Measurements from ENCODE around the gene MPND. TPM values are rescaled to one million over a fixed set of nuclear protein-coding genes. Genes with fewer than 3 reads are reported as not detected.

Gene MPND
- total and polyA plus RNA-seq, 2 of the 13 experiments (the other 11 are each of a cell fraction or from before 2014, with no cell fraction given) = 10.8 to 15.8 TPM

- DNase-seq (ENCODE audit: low spot score) (no peak), FAIRE-seq (no peak), ATAC-seq (no peak)
- no peak overlapping the region for H3K4me3 ChIP-seq (replicated peaks in 1 of 3; ENCODE audit: insufficient read depth in 1 of 3, low read depth in 2 of 3, low read length in 3 of 3)
- H3K4me1 ChIP-seq (ENCODE audit: insufficient read depth, low read length) = no peaks in the 10 kb centered on the region
- no peak overlapping the region for H3K9ac ChIP-seq (ENCODE audit: insufficient read depth, low read depth, low read length)
- ChIA-PET CTCF (ENCODE audit: low intra/inter-chr PET ratio, low total read pairs) (no interaction called here), POLR2A (no interaction called here)
- no peaks in the 10 kb centered on the region for H3K27me3 ChIP-seq (ENCODE audit: control insufficient read depth in 1 of 2, insufficient read depth in 2 of 2, low read length in 2 of 2)
- in situ Hi-C loops (cut with HindIII; ENCODE audit: extremely low pct_ligation_motif_present, low pct_unique_long_range_greater_than_20kb) (no loop called here), intact Hi-C loops (cut with micrococcal nuclease; ENCODE audit: unreplicated experiment) (no loop called here)
- no peak overlapping the region for H3K4me2 ChIP-seq (ENCODE audit: low read depth, low read length)
- H3K79me2 ChIP-seq (ENCODE audit: insufficient read depth, low read length) = no peaks in the 10 kb centered on the region
- no TSS peak for BruUV-seq (replicated peaks)
- no peaks in the 10 kb centered on the region for H3K36me3 ChIP-seq (replicated peaks in 1 of 2; ENCODE audit: control insufficient read depth in 1 of 2, insufficient read depth in 2 of 2, low read length in 2 of 2)
- H3K27ac ChIP-seq (ENCODE audit: extremely low read length, insufficient read depth, low read length) = no peak overlapping the region
- no peaks in the 10 kb centered on the region for H4K20me1 ChIP-seq (ENCODE audit: insufficient read depth, low read length)
- H3K9me3 ChIP-seq (ENCODE audit: low read length) = no peaks in the 10 kb centered on the region
- H2AFZ ChIP-seq (ENCODE audit: low read length) = no peak overlapping the region
- WGBS (ENCODE audit: low lambda C conversion rate) = 97% methylated on average over 11 of the region's 12 CpGs
- TF ChIP-seq, protein P1, sequence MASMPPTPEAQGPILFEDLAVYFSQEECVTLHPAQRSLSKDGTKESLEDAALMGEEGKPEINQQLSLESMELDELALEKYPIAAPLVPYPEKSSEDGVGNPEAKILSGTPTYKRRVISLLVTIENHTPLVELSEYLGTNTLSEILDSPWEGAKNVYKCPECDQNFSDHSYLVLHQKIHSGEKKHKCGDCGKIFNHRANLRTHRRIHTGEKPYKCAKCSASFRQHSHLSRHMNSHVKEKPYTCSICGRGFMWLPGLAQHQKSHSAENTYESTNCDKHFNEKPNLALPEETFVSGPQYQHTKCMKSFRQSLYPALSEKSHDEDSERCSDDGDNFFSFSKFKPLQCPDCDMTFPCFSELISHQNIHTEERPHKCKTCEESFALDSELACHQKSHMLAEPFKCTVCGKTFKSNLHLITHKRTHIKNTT (CRISPR knock-in tag; IDR thresholded peaks at IDR 0.05) = no peak
- no peak for TF ChIP-seq ZNF652 (CRISPR knock-in tag; IDR thresholded peaks at IDR 0.05; ENCODE audit: borderline replicate concordance, low read depth)
- no peak for TF ChIP-seq GTF2F1 (IDR thresholded peaks at IDR 0.05; ENCODE audit: low read length)
- no peak for TF ChIP-seq IRF2 (CRISPR knock-in tag; IDR thresholded peaks at IDR 0.05)
- TF ChIP-seq ZNF484 (CRISPR knock-in tag; IDR thresholded peaks at IDR 0.05; ENCODE audit: borderline replicate concordance, low read depth) = no peak
- TF ChIP-seq, protein P2, sequence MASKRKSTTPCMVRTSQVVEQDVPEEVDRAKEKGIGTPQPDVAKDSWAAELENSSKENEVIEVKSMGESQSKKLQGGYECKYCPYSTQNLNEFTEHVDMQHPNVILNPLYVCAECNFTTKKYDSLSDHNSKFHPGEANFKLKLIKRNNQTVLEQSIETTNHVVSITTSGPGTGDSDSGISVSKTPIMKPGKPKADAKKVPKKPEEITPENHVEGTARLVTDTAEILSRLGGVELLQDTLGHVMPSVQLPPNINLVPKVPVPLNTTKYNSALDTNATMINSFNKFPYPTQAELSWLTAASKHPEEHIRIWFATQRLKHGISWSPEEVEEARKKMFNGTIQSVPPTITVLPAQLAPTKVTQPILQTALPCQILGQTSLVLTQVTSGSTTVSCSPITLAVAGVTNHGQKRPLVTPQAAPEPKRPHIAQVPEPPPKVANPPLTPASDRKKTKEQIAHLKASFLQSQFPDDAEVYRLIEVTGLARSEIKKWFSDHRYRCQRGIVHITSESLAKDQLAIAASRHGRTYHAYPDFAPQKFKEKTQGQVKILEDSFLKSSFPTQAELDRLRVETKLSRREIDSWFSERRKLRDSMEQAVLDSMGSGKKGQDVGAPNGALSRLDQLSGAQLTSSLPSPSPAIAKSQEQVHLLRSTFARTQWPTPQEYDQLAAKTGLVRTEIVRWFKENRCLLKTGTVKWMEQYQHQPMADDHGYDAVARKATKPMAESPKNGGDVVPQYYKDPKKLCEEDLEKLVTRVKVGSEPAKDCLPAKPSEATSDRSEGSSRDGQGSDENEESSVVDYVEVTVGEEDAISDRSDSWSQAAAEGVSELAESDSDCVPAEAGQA (IDR thresholded peaks at IDR 0.05; ENCODE audit: low read depth) = no peak
- TF ChIP-seq, protein P2 (CRISPR knock-in tag; IDR thresholded peaks at IDR 0.05; ENCODE audit: borderline replicate concordance) = no peak
- TF ChIP-seq ZNF713 (CRISPR knock-in tag; IDR thresholded peaks at IDR 0.05) = no peak
- no peak for TF ChIP-seq SOX5 (CRISPR knock-in tag; IDR thresholded peaks at IDR 0.05; ENCODE audit: borderline replicate concordance)
- TF ChIP-seq ZNF407 (CRISPR knock-in tag; IDR thresholded peaks at IDR 0.05; ENCODE audit: not compliant biosample characterization) = no peak
Measured at GRCh38 chr19:4324228-4324627, 19.1 kb upstream of the MPND start.

All from HepG2 (cell line).